G401.6 (cell line): ENCODE results near the gene CLDN6.
"Not testable (repeated sequence)": the region's sequence is repeated elsewhere in the genome, so short reads cannot be mapped to it uniquely, and the experiment has no call there.

Experiments used
- FAIRE-seq: peaks from 2 replicates; lab custom pipeline; 2012; peaks lifted over from hg19 to GRCh38; lab: Jason Lieb, UNC

CLDN6 gene

GRCh38 chr16:3017794-3018506 is at the start of gene CLDN6:
CLDN6 (minus strand) TSS chr16:3018183; CDS start chr16:3016021, 2,162 bp downstream.
- FAIRE-seq: no peak

- no peak for FAIRE-seq
These were observed 48.4 kb upstream of the CLDN6 start for GRCh38 chr16:3066440-3066748.

- no peak for FAIRE-seq
These were observed 47.9 kb upstream of the CLDN6 start for GRCh38 chr16:3065742-3066439.

GRCh38 chr16:3065069-3065741 is 47.2 kb upstream of the CLDN6 start, which contains the start of gene IL32:
IL32 (plus strand) TSS chr16:3065640; CDS start chr16:3065812, 172 bp downstream.
- FAIRE-seq: no peak

- no peak for FAIRE-seq
These were observed 45.8 kb upstream of the CLDN6 start for GRCh38 chr16:3063625-3064386.

- FAIRE-seq: no peak
These were observed 44.6 kb upstream of the CLDN6 start for GRCh38 chr16:3062553-3062952.

GRCh38 chr16:3060339-3061127 is 42.5 kb upstream of the CLDN6 start:
- no peak for FAIRE-seq

- no peak for FAIRE-seq
These were observed 41.8 kb upstream of the CLDN6 start for GRCh38 chr16:3059723-3060242.

- FAIRE-seq: no peak
These were observed 41.2 kb upstream of the CLDN6 start for GRCh38 chr16:3059041-3059722.

GRCh38 chr16:3058139-3059030 is 40.4 kb upstream of the CLDN6 start:
- FAIRE-seq: no peak

GRCh38 chr16:3057181-3058138 is 39.5 kb upstream of the CLDN6 start:
- no peak for FAIRE-seq

- no peak for FAIRE-seq
These were observed 38.6 kb upstream of the CLDN6 start for GRCh38 chr16:3056336-3057180.

GRCh38 chr16:3055734-3056115 is 37.7 kb upstream of the CLDN6 start:
- FAIRE-seq: not testable (repeated sequence)

GRCh38 chr16:3054965-3055733 is 37.2 kb upstream of the CLDN6 start:
- FAIRE-seq: no peak

GRCh38 chr16:3053330-3053710 is 35.3 kb upstream of the CLDN6 start:
- FAIRE-seq: not testable (repeated sequence)

GRCh38 chr16:3052571-3053329 is 34.8 kb upstream of the CLDN6 start:
- FAIRE-seq: not testable (repeated sequence)
